Tibial nerve (tissue), 3 donors: ENCODE data around the gene GPRC5D.

Experiments used
- CTCF ChIP-seq, 5 experiments: fragments of 200-600 bp in 3 of 5; fragments of 450-650 bp in 2 of 5; sonication (generic) in 3 of 5; IDR thresholded peaks; one replicate each; pipeline ENCODE4 v1.5.1; 2016 to 2019; ENCODE audit warnings: antibody characterized with exemption in 5 of 5, mild to moderate bottlenecking in 3 of 5, moderate library complexity in 2 of 5
- POLR2A ChIP-seq, 2 donors: fragments of 450-650 bp; IDR thresholded peaks; one replicate each; pipeline ENCODE4 v1.6.1; 2017; ENCODE audit warnings: antibody characterized with exemption in 2 of 2, mild to moderate bottlenecking in 2 of 2, moderate library complexity in 2 of 2

- no peak for TF ChIP-seq POLR2A (IDR thresholded peaks at IDR 0.05)
- TF ChIP-seq CTCF (IDR thresholded peaks at IDR 0.05), result no peak
Measured at GRCh38 chr12:12903642-12904609, 48.0 kb downstream of the GPRC5D start.
